GM18858 (cell line): ENCODE data around the gene SMIM12.
A peak's percentile ranks its signal among the peaks of the same experiment; 100 is the strongest.

Experiments used
- ATAC-seq: cut with Tn5 transposase; IDR thresholded peaks from one replicate; pipeline ENCODE4 v1.9.1; 2021; ENCODE audit not compliant: unreplicated experiment

The SMIM12 gene, protein sequence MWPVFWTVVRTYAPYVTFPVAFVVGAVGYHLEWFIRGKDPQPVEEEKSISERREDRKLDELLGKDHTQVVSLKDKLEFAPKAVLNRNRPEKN

DNA sequence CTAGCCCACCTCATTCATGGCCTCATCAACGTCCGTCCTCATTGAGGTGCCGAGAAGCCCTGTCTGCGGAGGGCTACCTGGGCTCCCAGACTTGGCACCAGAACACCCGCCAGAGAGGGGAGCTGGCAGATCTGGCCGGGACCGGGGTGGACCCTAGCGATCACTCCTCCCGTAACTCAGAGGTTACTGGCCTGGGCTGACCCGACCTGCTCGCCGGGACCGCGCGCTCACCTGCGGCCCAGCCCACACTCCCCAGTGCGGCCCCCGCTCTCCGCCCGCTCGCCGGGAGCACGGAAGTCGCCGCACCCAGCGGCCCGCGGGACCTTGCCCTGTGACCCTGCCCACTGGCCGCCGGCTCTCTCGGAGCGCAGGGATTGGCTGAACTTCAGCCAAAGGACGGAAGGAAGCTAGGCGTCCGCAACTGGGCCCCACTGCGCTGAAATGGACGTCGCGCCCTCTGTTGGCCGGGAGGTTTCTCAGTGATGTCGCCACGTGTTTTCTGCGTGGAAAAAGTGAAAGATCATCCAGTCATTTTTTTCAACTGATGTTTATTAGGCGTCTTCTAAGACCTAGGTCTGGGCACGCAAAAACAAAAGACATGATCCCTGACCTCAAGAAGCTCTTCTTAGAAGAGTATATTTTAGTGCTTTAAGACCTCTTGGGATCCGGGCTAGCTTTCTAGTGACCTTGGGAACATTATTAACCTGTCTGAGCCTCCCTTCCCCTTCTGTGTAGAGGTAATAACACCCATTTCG is at the start of gene SMIM12:
Gene SMIM12 (minus strand): TSS at position 304 of the 755 bp plus-strand sequence. CDS start 3,772 bp downstream, outside the sequence.
- ATAC-seq = peak; percentile 80

DNA sequence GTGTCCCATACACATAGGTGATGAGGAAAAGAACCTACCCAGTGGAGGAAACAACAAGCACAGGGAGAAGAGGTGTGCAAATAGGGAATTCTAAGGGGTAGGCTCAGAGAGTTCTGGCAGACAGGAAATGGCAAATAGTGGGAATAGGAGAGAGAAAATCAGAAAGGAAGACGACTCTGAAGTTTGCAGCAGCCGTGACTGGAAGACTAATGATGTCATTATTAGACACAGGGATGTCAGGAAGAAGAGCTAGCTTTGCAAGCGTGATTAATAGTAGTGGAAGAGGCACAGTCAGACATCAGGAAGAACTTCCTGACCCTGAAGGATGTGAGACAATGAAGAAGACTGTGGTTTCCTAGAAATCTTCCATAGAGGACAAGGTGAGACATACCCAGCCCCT is 48.8 kb upstream of the SMIM12 start:
- ATAC-seq = no peak

- no peak for ATAC-seq
Observed at GRCh38 chr1:34907487-34908090, 48.0 kb upstream of the SMIM12 start.

GRCh38 chr1:34906756-34907155 is 47.2 kb upstream of the SMIM12 start:
- ATAC-seq = no peak

GRCh38 chr1:34906222-34906621 is 46.7 kb upstream of the SMIM12 start:
- ATAC-seq = no peak

DNA sequence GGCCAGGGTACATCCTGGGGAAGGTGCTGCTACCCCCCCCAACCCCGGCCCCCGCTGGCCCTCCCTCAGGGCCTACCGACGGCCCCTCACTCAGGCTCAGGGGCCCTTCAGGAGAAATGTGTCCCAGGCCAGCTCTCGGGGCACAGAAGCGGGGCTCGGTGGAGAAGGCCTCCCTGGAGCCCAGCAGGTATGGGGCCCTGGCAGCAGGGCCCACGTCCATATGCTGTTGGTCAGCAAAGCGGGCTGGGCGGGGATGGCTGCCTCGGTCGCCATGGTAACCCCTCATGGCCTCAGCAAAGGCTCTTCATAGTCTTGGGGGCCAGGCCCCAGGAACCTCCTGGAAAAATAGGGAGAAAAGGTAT is 45.5 kb upstream of the SMIM12 start:
- ATAC-seq = no peak

- ATAC-seq = no peak
Observed at GRCh38 chr1:34904236-34905097, 44.9 kb upstream of the SMIM12 start.

DNA sequence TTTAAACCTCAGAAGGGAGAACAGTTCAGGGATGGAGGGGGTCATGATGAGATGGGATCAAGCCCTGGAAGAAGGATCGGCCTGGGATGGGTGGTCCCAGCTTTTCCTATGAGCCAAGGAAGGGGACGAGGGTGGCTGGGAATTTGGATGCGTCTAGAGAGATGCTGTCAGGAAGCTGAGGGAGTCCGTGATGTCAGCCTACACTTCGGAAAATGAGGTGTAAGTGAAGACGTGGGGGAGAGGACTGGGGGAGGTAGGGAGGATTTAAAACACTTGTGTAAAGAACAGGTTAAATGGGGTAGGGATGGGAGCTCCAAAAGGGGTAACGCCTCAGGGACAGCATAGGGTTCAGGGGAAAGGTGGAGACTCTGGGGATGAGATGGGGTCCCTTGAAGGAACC is 42.4 kb upstream of the SMIM12 start:
- ATAC-seq = no peak

DNA sequence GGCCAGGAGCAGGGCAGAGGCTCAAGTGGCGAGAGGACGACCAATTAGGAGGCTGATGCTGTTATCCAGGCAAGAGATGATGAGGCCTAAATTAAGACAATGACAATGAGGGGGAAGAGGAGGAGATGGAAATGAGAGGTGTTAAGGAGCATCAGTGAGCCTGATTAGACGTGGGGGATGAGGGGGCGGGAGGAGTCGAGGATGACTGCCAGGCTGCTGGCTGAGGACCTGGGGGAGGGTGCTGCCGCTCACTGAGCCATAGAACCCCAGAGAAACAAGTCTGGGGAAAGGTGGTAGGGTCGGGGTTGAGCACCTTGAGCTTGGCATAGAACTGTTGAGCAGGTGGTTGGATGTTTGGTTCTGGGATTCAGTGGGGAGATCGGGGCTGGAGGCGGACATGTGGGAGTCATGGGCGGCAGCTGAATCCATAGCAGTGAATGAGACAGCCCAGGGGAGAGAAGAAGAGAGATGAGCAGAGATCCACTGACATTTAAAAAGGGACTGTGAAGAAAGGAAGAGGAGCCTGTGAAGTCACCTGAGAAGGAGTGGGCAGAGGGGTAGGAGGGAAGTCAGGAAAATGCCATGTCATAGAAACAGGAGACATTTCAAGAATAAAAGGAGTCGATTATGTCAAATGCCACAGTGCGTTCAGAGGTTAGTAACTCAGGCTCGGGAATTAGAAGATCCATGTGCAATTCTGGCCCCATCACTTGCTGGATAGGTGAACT is 41.4 kb upstream of the SMIM12 start:
- no peak for ATAC-seq

DNA sequence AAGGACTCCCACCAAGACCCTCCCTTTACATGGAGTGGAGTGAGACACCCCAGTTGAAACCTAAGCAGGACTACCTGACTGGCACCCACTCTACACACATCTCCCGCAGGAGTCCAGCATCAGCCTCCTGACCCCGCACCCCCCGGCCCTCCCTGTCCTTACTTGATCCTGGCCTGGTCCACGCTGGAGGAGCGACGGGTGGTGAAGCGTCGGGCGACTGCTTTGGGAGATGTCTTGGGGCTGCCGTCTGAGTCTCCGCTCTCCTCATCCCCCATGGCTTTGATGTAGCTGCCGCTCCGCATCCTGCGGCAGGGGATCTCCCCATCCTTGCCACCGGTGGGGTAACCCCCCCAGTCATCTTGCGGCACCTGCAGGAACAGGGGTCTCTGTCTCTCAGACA is 40.4 kb upstream of the SMIM12 start:
- no peak for ATAC-seq

- no peak for ATAC-seq
Observed at GRCh38 chr1:34899471-34899870, 39.9 kb upstream of the SMIM12 start.

- no peak for ATAC-seq
Observed at GRCh38 chr1:34898330-34898761, 38.8 kb upstream of the SMIM12 start.

GRCh38 chr1:34896612-34897011 is 37.1 kb upstream of the SMIM12 start:
- ATAC-seq = no peak

- no peak for ATAC-seq
Observed at GRCh38 chr1:34889705-34890104, 30.2 kb upstream of the SMIM12 start.

DNA sequence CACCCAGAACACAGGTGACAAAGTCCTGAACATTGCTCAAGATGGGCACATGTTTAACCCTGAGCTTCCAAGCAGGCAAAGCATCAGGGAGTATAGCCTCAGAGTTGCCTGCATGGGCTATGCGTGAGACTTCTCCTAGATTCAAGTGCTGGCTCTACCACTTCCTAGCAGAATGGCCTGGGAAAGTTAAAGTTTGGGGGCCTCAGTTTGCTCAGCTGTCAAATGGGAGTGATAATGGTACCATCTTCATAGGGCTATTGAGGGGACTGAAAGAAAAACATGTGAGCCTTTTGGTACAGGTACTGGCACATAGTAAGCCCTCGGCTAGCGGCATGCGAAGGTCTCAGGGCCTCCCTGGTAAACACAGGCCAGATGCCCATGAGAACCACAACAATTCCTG is 28.0 kb upstream of the SMIM12 start:
- ATAC-seq = no peak

- no peak for ATAC-seq
Observed at GRCh38 chr1:34885405-34886247, 26.1 kb upstream of the SMIM12 start.

- no peak for ATAC-seq
Observed at GRCh38 chr1:34884961-34885360, 25.4 kb upstream of the SMIM12 start.

DNA sequence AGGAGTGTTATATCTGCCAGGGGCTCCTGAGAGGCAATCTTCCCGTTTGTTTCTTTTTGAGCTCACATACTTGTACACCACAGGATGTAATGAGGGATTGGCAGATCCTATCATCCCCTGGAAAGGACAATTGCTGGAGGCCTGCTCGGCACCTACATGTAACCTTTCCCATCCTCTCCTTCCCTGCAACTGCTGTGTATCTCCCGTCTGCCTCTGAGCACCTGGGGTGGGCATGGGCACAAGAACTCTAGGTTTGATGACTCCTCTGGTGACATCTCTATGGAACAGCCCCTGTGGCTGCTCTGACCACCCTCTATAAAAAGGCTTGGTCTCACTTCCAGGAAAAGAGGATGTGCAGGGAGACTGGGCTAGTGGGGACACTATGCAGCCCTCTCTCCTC is 25.0 kb upstream of the SMIM12 start:
- ATAC-seq = no peak

GRCh38 chr1:34879230-34879629 is 19.7 kb upstream of the SMIM12 start:
- no peak for ATAC-seq

GRCh38 chr1:34876406-34876805 is 16.9 kb upstream of the SMIM12 start:
- no peak for ATAC-seq
